HG02885 (cell line): ENCODE data around the gene ARMC2.
"Not testable (repeated sequence)": the region's sequence is repeated elsewhere in the genome, so short reads cannot be mapped to it uniquely, and the experiment has no call there.

Source experiments
- ATAC-seq: cut with Tn5 transposase; IDR thresholded peaks from one replicate; pipeline ENCODE4 v1.9.1; 2021; ENCODE audit warnings: mild to moderate bottlenecking; ENCODE audit not compliant: unreplicated experiment, poor library complexity

The ARMC2 gene, protein sequence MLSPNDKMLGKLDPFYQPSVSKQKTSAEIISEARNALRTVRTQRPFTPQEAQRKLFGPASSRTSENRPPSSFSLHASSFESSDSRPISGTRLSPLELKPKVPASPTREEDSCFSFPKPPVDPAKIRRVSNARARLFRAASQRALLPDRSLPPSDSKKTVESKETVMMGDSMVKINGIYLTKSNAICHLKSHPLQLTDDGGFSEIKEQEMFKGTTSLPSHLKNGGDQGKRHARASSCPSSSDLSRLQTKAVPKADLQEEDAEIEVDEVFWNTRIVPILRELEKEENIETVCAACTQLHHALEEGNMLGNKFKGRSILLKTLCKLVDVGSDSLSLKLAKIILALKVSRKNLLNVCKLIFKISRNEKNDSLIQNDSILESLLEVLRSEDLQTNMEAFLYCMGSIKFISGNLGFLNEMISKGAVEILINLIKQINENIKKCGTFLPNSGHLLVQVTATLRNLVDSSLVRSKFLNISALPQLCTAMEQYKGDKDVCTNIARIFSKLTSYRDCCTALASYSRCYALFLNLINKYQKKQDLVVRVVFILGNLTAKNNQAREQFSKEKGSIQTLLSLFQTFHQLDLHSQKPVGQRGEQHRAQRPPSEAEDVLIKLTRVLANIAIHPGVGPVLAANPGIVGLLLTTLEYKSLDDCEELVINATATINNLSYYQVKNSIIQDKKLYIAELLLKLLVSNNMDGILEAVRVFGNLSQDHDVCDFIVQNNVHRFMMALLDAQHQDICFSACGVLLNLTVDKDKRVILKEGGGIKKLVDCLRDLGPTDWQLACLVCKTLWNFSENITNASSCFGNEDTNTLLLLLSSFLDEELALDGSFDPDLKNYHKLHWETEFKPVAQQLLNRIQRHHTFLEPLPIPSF

DNA sequence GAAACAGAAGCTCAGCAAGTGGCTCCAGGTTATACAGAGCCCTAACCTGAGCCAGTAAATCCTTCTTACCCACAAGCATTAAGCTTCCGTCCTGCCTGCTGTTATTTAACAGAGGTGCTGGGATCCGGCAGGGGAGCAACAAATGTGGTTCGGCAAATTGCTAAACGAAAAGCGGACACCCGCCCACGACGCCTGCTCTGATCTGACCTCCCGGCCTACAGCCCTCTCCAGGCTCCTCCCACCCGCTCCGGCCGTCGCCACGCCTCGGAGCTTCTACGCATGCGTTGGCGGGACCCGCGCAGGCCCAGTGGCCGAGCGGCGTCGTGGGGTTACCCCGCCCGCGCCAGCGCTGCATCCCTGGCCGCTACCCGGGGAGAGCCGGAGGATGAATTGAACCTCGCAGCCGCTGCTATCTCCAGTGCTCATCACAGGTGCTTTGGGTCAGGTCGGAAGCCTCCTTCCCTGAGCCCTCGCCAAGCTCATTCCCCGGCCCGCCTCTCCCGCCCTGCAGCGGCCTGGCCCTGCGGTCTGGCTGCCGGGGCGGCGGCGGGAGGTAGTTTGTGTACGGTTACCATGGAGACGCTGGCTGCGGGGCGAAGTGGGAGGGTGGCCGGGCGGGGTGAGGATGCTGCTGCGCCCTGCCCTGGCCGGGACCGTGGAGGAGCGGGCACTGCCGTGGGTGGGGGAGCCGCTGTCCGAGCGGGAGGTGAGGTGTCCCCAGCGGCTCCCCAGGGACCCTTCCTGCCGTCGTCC, at the start of gene ARMC2:
Gene ARMC2 (plus strand): TSS at position 307 of the 753 bp plus-strand sequence. CDS start 5,846 bp downstream, outside the sequence.
- ATAC-seq = peak; percentile 98

DNA sequence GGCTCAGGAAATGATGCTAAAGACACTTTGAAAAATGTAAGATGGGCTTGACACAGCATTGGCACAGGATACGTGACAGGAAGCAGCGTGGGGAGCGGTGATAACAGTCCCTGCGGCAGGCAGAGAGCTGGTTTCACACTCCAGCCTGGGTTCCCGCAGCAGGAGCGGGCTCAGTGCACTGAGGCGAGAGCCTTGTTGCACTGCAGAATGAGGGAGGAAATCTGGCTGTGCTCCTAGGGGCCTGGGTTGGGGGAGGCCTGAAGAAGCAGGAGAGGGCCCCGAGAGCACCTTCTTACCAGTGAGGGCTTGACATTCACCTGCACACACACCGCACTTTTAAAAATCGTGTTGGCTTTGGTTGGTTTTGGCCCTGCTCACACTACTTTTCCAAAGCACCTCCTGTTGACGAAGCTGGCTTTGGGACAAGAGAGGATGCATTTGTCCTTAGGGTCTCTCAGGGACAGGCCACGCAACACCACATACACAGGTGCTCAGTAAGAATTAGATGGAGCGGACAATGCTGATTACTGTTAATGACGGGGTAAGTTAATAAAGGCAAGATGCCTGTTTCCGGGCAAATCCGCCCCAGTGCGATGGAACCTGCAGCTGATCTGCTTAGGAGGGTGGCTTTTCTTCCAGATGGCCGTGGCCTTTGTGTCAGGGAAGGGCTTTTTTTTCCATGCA, 49.4 kb upstream of the ARMC2 start:
- no peak for ATAC-seq

GRCh38 chr6:108799354-108799717, 48.9 kb upstream of the ARMC2 start:
- ATAC-seq = no peak

DNA sequence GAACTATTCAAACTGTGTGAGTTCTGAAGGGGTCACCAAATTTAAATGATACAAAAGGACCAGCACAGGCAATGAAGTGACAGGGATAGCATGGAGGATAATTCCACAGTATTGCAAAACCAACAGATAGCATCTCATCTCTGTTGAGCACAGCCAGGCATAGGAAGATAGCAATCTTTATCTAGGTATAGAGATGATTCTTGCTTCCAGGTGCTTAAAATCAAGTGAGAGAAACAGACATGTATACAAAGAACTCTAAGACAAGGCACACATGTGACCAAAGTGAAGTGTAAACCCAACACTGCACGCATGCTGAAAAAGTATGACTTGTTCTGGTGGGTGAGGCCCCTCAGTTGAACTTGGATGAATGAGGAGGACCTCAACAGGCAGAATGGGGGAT, 48.4 kb upstream of the ARMC2 start:
- ATAC-seq = no peak

- ATAC-seq = no peak
Observed at GRCh38 chr6:108800427-108800864, 47.8 kb upstream of the ARMC2 start.

GRCh38 chr6:108801366-108801765, 46.9 kb upstream of the ARMC2 start:
- ATAC-seq = no peak

DNA sequence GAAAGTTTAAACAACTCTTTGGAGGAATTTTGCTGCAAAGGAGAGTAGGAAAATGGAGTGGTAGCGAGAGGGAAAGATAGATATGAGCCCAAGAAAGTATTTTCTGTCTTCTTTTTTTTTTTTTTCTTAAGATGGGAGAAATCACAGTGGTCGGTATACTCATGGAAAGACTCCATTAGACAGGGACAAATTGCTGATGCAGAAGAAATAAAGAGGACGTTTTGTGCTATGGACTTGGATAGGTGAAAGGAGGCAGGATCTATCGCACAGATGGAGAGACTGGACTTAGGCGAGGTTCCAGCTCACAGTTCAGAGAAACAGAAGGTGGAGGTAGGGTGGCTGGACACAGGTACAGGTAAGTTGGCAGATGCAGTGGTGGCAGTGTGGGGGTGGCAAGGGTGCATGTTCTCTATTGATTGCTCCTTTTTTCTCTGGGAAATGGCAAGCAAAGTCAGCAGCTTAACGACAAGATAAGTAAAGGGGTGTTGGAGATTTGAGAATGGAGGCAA, 44.2 kb upstream of the ARMC2 start:
- ATAC-seq = no peak

- no peak for ATAC-seq
Observed at GRCh38 chr6:108804956-108805355, 43.3 kb upstream of the ARMC2 start.

DNA sequence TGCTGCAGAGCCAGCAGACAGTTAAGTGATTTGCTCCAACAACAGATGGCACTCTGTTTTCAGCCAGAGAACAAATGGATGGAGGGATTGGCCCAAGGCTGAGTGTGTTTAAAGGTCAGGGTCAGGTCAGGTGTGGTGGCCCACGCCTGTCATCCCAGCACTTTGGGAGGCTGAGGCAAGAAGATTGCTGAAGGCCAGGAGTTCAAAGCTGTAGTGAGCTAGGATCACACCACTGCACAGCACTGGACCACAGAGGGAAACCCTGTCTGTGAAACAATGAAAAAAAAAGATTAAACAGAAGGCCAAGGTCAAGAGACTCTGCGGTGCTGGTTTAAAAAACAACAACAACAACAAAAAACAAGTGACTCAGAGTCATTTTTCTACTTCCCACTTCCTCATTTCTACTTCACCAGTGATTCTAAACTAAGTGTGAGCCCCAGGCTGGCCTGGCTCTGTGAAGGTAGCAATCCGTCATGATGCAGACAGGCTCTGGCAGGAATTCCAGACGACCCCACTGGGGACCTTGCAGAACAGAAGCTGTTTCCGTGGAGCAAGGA, 42.5 kb upstream of the ARMC2 start:
- ATAC-seq = peak; percentile 79

- ATAC-seq = peak; percentile 23
Observed at GRCh38 chr6:108806171-108806570, 42.1 kb upstream of the ARMC2 start.

GRCh38 chr6:108806665-108807064, 41.6 kb upstream of the ARMC2 start:
- no peak for ATAC-seq

- no peak for ATAC-seq
Observed at GRCh38 chr6:108807928-108808327, 40.3 kb upstream of the ARMC2 start.

DNA sequence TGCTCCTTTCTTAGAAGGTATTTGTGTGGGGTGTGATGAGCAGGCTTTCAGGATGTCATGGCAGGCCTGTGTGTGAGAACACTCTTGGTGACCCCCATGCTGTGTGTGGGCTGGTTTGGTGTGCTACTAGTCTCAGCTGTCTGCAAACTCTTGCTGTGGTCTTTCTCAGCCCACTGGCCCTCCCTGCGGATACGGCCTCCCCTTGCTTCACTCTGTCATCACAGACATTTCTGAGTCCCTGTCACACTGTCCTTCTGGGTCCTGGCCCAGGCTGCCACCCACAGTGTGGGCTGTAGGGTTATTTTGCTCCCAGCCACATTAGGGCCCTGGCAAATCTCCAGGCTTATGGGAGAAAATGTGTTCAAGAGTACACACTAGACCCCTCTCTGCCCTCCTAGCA, 39.0 kb upstream of the ARMC2 start:
- no peak for ATAC-seq

GRCh38 chr6:108810057-108810643, 38.1 kb upstream of the ARMC2 start:
- no peak for ATAC-seq

DNA sequence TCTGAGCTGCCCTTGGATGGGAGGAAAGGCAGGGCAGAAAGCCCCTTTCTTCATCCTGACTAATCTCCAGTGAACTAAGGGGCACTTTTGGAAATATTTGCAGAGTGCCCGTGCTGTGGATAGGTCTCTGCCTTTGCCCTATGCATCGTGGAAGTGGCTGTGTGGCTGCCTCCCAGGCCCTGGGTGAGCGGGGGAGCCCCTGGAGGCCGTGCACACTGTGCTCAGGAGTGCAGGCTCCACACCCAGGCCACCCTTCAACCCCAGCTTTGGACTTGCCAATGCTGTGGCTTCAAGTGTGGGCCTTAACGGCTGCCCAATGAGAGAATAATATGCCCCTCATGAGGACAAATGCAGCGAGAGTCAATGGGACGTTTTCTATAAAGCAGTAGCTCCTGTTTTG, 36.7 kb upstream of the ARMC2 start:
- no peak for ATAC-seq

DNA sequence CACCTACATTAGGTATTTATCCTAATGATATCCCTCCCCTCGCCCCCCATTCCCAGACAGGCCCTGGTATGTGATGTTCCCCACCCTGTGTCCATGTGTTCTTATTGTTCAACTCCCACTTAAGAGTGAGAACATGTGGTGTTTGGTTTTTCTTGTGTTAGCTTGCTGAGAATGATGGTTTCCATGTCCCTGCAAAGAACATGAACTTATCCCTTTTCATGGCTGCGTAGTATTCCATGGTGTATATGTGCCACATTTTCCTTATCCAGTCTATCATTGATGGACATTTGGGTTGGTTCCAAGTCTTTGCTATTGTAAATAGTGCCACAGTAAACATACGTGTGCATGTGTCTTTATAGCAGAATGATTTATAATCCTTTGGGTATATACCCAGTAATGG, 35.0 kb upstream of the ARMC2 start:
- ATAC-seq = not testable (repeated sequence)

GRCh38 chr6:108817276-108817675, 30.9 kb upstream of the ARMC2 start:
- ATAC-seq = not testable (repeated sequence)

- ATAC-seq = no peak
Observed at GRCh38 chr6:108820006-108820405, 28.2 kb upstream of the ARMC2 start.

GRCh38 chr6:108822401-108822800, 25.8 kb upstream of the ARMC2 start:
- ATAC-seq = no peak
